DOHH2 (cell line): ENCODE measurements around the gene FKBP6.

Experiments
- H3F3A ChIP-seq: fragments of 200-600 bp; sonication (generic), shearing (Covaris generic); 2 replicates; pipeline ENCODE4 v1.6.0; 2016; ENCODE audit warnings: antibody characterized with exemption, mild to moderate bottlenecking; ENCODE audit not compliant: control insufficient read depth, insufficient read depth
- H3K27ac ChIP-seq: fragments of 200-600 bp; sonication (generic); 2 replicates; pipeline ENCODE4 v1.5.1; 2014; ENCODE audit warnings: low read depth, mild to moderate bottlenecking, low read length, moderate library complexity
- H3K27me3 ChIP-seq: fragments of 200-600 bp; sonication (generic); 2 replicates; pipeline ENCODE4 v1.6.1; 2014; ENCODE audit warnings: mild to moderate bottlenecking, low read length, mixed read lengths; ENCODE audit not compliant: control insufficient read depth
- H3K36me3 ChIP-seq: fragments of 200-600 bp; sonication (generic); 2 replicates; pipeline ENCODE4 v1.6.1; 2014; ENCODE audit warnings: mild to moderate bottlenecking, low read length, moderate library complexity, mixed read lengths; ENCODE audit not compliant: control insufficient read depth
- H3K4me1 ChIP-seq: fragments of 200-600 bp; sonication (generic); 2 replicates; pipeline ENCODE4 v1.6.1; 2014; ENCODE audit warnings: mild to moderate bottlenecking, low read length, mixed read lengths; ENCODE audit not compliant: control insufficient read depth
- H3K4me2 ChIP-seq: fragments of 200-600 bp; sonication (generic); 2 replicates; pipeline ENCODE4 v1.6.0; 2014; ENCODE audit warnings: mild to moderate bottlenecking, low read length, moderate library complexity
- H3K4me3 ChIP-seq: fragments of 200-600 bp; sonication (generic); 2 replicates; pipeline ENCODE4 v1.5.1; 2014; ENCODE audit warnings: mild to moderate bottlenecking, low read length, mixed read lengths
- H3K79me2 ChIP-seq: fragments of 200-600 bp; sonication (generic); 2 replicates; pipeline ENCODE4 v1.6.1; 2014; ENCODE audit warnings: mild to moderate bottlenecking, low read length, mixed read lengths; ENCODE audit not compliant: control insufficient read depth
- H3K9me2 ChIP-seq: fragments of 200-600 bp; sonication (generic); replicated peaks from 2 replicates; pipeline ENCODE4 v1.6.1; 2014; ENCODE audit warnings: mild to moderate bottlenecking, low read length, mixed read lengths; ENCODE audit not compliant: control insufficient read depth
- H3K9me3 ChIP-seq: fragments of 200-600 bp; sonication (generic); 2 replicates; pipeline ENCODE4 v1.6.1; 2014; ENCODE audit warnings: antibody characterized with exemption, low read length, mixed read lengths; ENCODE audit not compliant: control insufficient read depth, insufficient read depth
- H4K20me1 ChIP-seq: fragments of 200-600 bp; sonication (generic); 2 replicates; pipeline ENCODE4 v1.6.0; 2014; ENCODE audit warnings: low read depth, mild to moderate bottlenecking, antibody characterized with exemption, low read length, moderate library complexity; ENCODE audit not compliant: control insufficient read depth, insufficient read depth
- EZH2phosphoT487 ChIP-seq: fragments of 200-600 bp; sonication (generic); IDR thresholded peaks from 2 replicates; pipeline ENCODE4 v1.6.1; 2017; ENCODE audit warnings: borderline replicate concordance, mild to moderate bottlenecking, antibody characterized with exemption, low read length, moderate library complexity, mixed read lengths
- TF ChIP-seq, protein P1 (sequence below): fragments of 200-600 bp; sonication (generic); IDR thresholded peaks from one replicate; pipeline ENCODE4 v1.5.1; 2014; ENCODE audit warnings: antibody characterized with exemption, mild to moderate bottlenecking, low read depth, low read length; ENCODE audit not compliant: poor library complexity, severe bottlenecking

The FKBP6 gene

DNA sequence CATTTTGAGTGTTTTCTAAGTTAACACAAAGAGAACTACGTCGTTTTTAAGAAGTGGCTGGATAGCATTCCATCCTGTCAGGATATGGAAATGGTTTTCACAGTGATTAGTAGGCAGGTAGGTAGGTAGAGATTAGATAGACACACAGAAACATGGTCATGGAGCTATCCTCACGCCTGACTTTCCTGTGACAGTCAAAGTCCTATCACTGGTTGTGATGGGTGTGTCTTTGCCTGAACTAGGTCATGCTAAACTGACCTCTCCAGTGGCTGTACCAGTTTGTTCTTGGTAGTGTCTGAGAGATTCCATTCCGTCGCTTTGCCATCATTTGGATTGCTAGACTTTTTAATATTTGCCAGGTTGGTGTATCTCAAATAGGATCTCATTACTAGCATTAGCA, 28.2 kb downstream of the FKBP6 start:
- Histone ChIP-seq H3K9me2 (no peaks in the 10 kb centered on the region), H3K27ac (no peak overlapping the region), H3K36me3 (no peaks in the 10 kb centered on the region), H3K4me1 (no peaks in the 10 kb centered on the region), H3K4me3 (no peak overlapping the region), H3K27me3 (no peaks in the 10 kb centered on the region), H3K79me2 (no peaks in the 10 kb centered on the region), H3F3A (no peaks in the 10 kb centered on the region), H3K4me2 (no peak overlapping the region), H3K9me3 (no peaks in the 10 kb centered on the region), H4K20me1 (no peaks in the 10 kb centered on the region)
- TF ChIP-seq EZH2phosphoT487, result no peak
- TF ChIP-seq, protein P1, sequence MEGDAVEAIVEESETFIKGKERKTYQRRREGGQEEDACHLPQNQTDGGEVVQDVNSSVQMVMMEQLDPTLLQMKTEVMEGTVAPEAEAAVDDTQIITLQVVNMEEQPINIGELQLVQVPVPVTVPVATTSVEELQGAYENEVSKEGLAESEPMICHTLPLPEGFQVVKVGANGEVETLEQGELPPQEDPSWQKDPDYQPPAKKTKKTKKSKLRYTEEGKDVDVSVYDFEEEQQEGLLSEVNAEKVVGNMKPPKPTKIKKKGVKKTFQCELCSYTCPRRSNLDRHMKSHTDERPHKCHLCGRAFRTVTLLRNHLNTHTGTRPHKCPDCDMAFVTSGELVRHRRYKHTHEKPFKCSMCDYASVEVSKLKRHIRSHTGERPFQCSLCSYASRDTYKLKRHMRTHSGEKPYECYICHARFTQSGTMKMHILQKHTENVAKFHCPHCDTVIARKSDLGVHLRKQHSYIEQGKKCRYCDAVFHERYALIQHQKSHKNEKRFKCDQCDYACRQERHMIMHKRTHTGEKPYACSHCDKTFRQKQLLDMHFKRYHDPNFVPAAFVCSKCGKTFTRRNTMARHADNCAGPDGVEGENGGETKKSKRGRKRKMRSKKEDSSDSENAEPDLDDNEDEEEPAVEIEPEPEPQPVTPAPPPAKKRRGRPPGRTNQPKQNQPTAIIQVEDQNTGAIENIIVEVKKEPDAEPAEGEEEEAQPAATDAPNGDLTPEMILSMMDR, result no peak

DNA sequence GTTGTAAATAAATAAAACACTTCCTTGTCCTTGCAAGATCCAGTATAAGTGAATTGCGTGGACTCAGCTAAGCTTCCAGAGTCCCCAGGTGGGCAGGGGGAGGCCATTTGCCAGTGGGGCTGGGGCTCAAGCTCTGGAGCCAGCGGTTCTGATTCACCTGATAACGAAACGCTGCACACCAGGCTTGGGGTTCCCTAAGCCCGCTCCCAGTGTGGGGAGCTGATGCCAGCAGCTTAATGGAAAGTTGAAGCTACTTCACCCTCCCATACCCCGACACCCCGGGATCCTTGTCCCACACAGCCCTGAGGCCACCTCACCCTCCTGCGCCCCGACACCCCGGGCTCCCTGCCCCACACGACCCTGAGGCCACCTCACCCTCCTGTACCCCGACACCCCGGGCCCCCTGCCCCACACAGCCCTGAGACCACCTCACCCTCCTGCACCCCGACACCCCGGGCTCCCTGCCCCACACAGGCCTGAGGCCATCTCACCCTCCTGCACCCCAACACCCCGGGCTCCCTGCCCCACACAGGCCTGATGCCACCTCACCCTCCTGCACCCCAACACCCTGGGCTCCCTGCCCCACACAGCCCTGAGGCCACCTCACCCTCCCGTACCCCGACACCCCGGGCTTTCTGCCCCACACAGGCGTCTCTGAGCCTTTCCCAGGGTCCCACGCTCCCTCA, 30.8 kb downstream of the FKBP6 start:
- H3K79me2 ChIP-seq, result no peaks in the 10 kb centered on the region
- H3K9me2 ChIP-seq, result no peaks in the 10 kb centered on the region
- no peaks in the 10 kb centered on the region for H3K4me1 ChIP-seq
- no peaks in the 10 kb centered on the region for H3F3A ChIP-seq
- H3K9me3 ChIP-seq, result no peaks in the 10 kb centered on the region
- H3K27ac ChIP-seq, result no peak overlapping the region
- TF ChIP-seq, protein P1, result no peak
- no peak for TF ChIP-seq EZH2phosphoT487
- H4K20me1 ChIP-seq, result no peaks in the 10 kb centered on the region
- no peaks in the 10 kb centered on the region for H3K27me3 ChIP-seq
- H3K4me2 ChIP-seq, result no peak overlapping the region
- H3K36me3 ChIP-seq, result no peaks in the 10 kb centered on the region
- no peak overlapping the region for H3K4me3 ChIP-seq

- Histone ChIP-seq H3K4me1 (no peaks in the 10 kb centered on the region), H3K4me3 (no peak overlapping the region), H3K36me3 (no peaks in the 10 kb centered on the region), H3K27ac (no peak overlapping the region), H4K20me1 (no peaks in the 10 kb centered on the region), H3K9me2 (no peaks in the 10 kb centered on the region), H3F3A (no peaks in the 10 kb centered on the region), H3K27me3 (no peaks in the 10 kb centered on the region), H3K9me3 (no peaks in the 10 kb centered on the region), H3K4me2 (no peak overlapping the region), H3K79me2 (no peaks in the 10 kb centered on the region)
- no peak for TF ChIP-seq EZH2phosphoT487
- TF ChIP-seq, protein P1, result no peak
These were observed 31.3 kb downstream of the FKBP6 start for GRCh38 chr7:73359306-73359705.
